ENCODE data around the gene CDH4.
"Not testable (repeated sequence)": the region's sequence is repeated elsewhere in the genome, so short reads cannot be mapped to it uniquely, and the experiment has no call there.

CDH4 gene

GRCh38 chr20:61253640-61254511 lies 1.8 kb downstream of the CDH4 start:
- DNase-seq (ENCODE audit: low spot score): no peak

GRCh38 chr20:61254881-61255626 lies 3.0 kb downstream of the CDH4 start:
- DNase-seq (ENCODE audit: low spot score): no peak

GRCh38 chr20:61256365-61256764 lies 4.3 kb downstream of the CDH4 start:
- DNase-seq (ENCODE audit: low spot score): no peak

- DNase-seq (ENCODE audit: low spot score): no peak
These were observed 4.8 kb downstream of the CDH4 start for GRCh38 chr20:61256824-61257223.

- no peak for DNase-seq (ENCODE audit: low spot score)
These were observed 5.5 kb downstream of the CDH4 start for GRCh38 chr20:61257611-61258010.

GRCh38 chr20:61259741-61260140 lies 7.7 kb downstream of the CDH4 start:
- no peak for DNase-seq (ENCODE audit: low spot score)

GRCh38 chr20:61260905-61261304 lies 8.8 kb downstream of the CDH4 start:
- DNase-seq (ENCODE audit: low spot score): no peak

- no peak for DNase-seq (ENCODE audit: low spot score)
These were observed 10.0 kb downstream of the CDH4 start for GRCh38 chr20:61262036-61262435.

GRCh38 chr20:61262514-61262913 lies 10.5 kb downstream of the CDH4 start:
- DNase-seq (ENCODE audit: low spot score): no peak

GRCh38 chr20:61263084-61263695 lies 11.1 kb downstream of the CDH4 start:
- no peak for DNase-seq (ENCODE audit: low spot score)

- no peak for DNase-seq (ENCODE audit: low spot score)
These were observed 11.9 kb downstream of the CDH4 start for GRCh38 chr20:61263938-61264337.

GRCh38 chr20:61267241-61267640 lies 15.2 kb downstream of the CDH4 start:
- no peak for DNase-seq (ENCODE audit: low spot score)

- no peak for DNase-seq (ENCODE audit: low spot score)
These were observed 16.0 kb downstream of the CDH4 start for GRCh38 chr20:61268024-61268423.

GRCh38 chr20:61271312-61272231 lies 19.5 kb downstream of the CDH4 start:
- DNase-seq (ENCODE audit: low spot score): no peak

GRCh38 chr20:61273024-61273423 lies 21.0 kb downstream of the CDH4 start:
- not testable (repeated sequence) for DNase-seq (ENCODE audit: low spot score)

GRCh38 chr20:61273666-61274065 lies 21.6 kb downstream of the CDH4 start:
- not testable (repeated sequence) for DNase-seq (ENCODE audit: low spot score)

GRCh38 chr20:61274326-61274725 lies 22.3 kb downstream of the CDH4 start:
- no peak for DNase-seq (ENCODE audit: low spot score)

- DNase-seq (ENCODE audit: low spot score): no peak
These were observed 26.2 kb downstream of the CDH4 start for GRCh38 chr20:61278296-61278695.

- DNase-seq (ENCODE audit: low spot score): no peak
These were observed 27.6 kb downstream of the CDH4 start for GRCh38 chr20:61279621-61280150.

- DNase-seq (ENCODE audit: low spot score): no peak
These were observed 28.3 kb downstream of the CDH4 start for GRCh38 chr20:61280217-61280980.
